NCI-H345 treated with DMSO at 0.1 percent for 48 hours (cell line): ENCODE results near the gene SPC25.
"Not testable (repeated sequence)": the region's sequence is repeated elsewhere in the genome, so short reads cannot be mapped to it uniquely, and the experiment has no call there.

Experiments
- DNase-seq: peaks from one replicate; lab custom pipeline; 2025; ENCODE audit not compliant: unreplicated experiment; lab: John Stamatoyannopoulos, UW

The SPC25 gene

DNA sequence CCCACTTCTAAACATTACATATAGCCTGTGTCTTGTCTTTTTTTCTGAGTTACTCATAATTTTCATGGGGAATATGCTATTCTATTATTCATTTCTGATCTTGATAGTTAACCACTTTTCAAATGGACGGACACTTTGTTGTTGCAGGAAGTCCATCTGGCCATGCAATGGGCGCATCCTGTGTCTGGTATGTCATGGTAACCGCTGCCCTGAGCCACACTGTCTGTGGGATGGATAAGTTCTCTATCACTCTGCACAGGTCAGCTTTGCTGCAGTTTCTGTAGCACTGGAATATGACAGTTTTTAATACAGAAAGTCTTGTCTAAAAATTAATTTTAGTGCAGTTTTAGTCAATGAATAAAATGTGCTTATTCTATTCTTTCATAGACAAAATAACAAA is 14.1 kb upstream of the SPC25 start:
- DNase-seq = no peak

DNA sequence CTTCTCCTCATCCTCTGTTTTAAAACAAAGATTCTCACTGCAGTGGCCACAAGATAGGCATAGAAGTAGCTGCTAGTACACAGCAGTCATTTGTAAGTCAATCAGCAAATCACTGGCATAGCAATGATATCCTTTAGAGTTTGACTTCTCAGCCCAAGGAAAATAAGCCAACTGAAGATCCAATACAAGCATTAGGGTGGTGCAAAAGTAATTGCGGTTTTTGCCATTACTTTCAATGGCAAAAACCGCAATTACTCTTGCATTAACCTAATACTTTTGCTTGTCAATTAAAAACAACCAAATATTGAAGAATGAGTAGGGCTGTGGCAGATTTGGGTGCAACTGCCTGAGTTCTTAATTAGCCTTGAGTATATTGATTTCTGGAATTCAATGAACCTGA is 13.7 kb upstream of the SPC25 start:
- DNase-seq = no peak

DNA sequence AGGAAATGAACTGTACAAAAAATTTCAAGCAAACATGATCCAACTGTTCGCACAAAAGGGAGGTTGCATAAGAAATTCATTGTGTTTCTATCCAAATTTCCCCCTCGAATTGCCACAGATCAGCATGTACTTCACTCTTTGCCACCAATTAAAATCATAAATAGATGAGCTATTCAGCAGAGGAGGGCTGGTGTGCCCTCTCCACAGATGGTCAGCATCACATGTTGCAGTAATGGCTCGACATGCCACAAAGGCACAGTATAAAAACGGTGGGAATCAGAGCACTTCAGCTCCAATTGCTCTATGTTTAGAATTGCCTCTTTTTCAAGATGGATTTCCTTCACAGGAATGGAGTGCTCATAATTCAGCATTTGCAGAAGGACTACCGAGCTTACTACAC is 10.8 kb upstream of the SPC25 start, which contains the start of gene G6PC2:
Gene G6PC2, plus strand, starts transcription at position 289 of the 400 bp plus-strand sequence. Its CDS starts 41 bp downstream, at position 330.
- no peak for DNase-seq

DNA sequence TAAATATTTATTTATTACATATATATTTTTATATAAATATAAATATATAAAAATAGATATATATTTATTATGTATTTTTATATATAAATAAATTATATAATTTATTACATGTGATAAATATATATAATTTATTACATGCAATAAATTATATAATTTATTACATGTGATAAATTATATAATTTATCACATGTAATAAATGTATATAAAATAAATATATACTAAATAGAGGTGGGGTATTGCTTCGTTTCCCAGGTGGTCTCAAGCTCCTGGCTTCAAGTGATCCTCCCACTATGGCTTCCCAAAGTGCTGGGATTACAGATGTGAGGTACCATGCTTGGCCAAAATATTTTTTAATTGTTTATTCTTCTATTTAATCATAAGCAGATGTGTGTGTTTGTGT is 7.2 kb upstream of the SPC25 start:
- no peak for DNase-seq

DNA sequence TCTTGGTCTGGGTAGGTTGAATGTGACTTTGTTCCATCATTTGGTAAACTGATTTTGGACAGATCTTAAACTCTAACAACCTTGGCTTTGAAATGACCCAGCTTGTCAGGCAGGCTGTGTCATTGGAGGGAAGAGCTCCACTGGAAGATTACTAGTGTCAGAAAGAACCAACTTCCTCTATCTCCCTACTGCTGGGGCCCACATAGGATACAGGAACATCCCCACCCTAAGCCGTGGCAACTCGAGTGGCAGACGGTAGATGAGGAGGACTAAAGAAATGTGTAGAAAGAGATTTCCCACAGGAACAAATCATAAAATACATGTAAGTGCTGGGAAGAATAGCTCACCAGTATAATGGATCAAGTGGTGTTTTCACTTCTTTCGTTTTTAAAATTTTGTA is 6.6 kb upstream of the SPC25 start:
- no peak for DNase-seq

DNA sequence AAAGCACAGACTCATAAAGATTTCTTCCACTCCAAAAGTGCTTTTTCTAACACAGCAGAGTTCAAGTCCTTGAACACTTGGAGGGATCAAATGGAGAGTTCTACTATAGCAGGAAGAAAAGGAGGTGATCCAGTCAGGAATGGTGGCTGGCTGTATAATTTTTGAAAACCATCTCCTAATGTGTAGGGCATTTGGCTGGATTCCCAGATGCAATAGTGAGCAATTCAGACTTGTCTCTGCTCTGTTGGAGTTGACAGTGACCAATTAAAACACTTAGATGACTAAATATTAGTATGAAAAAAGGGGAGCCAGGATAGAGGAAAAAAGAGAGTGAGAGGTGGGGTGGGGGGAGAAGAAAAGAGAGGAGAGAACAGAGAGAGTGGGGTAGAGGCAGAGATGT is 5.5 kb upstream of the SPC25 start:
- no peak for DNase-seq

DNA sequence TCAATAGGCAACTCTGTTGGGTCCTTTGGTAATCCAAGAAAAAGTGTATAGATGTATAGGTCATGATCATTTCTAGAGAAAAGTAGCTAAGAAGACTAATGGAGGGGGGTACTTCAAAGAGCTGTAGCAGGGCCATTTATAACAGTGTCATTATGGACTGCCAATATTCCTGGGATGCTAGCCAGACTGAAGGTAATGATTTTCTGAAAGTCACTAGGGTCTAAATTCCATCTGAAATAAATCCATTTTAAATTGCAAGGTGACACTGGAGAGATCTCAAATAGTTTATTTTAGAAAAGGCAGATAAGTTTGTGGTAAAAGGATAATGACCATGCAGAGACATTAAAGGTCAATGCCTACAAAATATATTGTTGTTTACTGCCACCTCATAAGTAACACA is 4.5 kb upstream of the SPC25 start:
- DNase-seq = no peak

DNA sequence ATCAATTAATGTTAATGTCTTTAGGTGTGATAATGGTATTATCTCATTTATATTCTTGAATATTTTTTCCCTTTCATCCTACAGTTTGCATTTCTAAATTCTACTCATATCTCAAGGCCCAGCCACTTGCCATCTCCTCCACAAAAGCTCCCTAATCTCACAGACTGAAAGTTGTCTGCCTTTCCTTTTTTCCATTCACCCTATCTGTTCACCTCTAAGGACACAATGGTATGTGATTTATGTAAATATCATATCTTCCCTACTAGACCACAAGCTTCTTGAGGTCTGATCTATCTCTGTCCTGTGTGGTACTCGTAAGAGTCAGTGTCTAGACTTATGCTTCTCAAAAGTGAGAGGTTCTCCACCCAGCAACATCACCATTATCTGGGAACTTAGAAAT is 3.9 kb upstream of the SPC25 start:
- no peak for DNase-seq

DNA sequence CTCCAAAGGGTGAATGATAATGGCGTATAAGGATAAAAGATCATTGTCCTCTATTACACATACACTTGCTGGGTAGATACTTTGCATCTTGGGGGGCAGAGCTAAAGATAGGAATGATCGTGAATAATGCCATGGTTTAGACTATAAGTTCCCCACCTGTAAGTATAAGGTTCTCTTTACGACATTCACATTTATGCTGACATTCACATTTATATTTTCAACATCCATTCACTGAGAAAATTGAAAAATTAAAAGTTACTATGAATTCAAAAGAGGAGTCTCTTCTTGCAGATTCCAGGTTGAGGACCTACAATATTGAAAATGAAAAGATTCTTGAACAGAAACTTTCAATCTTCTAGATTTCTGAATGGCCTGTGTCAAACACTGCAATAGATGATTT is 2.1 kb upstream of the SPC25 start:
- DNase-seq = no peak

DNA sequence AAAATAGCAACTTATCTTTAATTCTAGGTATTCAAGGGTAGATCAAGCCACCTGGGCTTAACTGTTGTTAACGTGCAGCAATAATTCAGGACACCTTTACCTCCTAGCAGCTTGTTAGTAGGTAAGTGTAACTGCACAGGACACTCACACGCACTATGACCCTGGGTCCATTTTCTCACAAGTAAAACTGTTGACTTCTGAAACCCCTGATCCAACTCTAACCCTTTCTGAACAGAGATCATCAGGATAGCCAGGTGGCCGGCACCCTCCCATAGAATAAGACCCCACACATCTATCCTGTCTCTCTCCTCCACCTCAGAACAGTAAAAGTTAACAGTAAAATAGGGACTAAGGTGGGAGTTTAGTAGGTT is 610 bp downstream of the SPC25 start:
- DNase-seq = no peak

DNA sequence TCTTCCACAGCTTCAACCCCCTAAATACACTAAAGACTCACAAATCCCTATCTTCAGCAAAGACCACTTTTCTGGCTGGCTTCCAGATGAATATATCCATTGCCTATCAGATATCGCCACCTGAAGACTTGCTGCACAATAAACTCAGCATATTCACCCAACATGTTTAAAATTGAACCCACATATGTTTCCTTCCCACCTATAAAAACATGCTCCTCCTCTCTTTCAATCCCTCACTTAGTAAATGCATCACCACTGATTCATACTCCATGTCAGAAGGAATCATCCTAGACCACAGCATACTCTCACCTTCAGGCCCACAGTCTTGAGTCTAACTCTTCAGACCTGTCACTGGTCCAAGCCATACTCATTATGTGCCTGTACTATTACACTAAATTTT is 5.3 kb downstream of the SPC25 start:
- no peak for DNase-seq

DNA sequence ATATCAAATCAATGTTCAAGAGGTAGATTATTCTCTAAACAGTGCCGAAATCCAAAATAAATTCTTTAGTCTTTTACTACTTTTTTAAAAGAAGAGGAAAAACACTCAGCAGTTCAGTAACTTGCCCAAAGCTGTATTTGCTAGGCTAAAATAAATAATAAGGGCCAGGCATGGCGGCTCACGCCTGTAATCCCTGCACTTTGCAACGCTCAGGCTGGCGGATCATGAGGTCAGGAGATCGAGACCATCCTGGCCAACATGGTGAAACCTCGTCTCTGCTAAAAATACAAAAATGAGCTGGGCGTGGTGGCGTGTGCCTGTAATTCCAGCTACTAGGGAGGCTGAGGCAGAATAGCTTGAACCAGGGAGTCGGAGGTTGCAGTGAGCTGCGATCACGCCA is 8.1 kb downstream of the SPC25 start:
- not testable (repeated sequence) for DNase-seq

DNA sequence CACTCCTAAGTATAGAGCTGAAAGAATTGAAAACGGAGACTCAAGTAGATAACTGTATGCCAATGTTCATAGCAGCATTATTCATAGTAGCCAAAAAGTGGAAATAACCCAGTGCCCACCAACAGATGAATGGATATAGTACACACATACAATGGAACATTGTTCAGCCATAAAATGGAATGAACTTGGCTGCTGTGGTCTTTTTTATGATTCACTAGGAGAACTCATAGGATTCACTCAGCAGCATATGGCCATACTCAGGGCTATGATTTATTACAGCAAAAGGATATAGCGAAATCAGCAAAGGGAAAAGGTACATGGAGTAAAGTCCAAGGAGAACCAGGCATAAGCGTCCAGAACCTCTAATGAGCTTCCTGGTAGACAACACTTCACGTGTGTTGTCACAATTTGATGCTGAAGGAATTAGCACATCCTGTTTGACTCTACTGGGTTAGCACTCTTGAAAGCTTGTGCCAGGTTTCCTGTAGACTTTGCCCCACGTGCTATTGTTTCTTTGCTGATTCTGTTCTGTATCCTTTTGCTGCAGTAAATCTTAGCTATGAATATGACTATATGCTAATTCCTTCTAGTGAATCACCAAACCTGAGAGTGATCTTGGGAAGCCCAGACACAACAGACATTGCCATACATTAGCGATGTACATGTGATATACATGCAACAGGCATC is 15.7 kb downstream of the SPC25 start:
- DNase-seq = no peak

DNA sequence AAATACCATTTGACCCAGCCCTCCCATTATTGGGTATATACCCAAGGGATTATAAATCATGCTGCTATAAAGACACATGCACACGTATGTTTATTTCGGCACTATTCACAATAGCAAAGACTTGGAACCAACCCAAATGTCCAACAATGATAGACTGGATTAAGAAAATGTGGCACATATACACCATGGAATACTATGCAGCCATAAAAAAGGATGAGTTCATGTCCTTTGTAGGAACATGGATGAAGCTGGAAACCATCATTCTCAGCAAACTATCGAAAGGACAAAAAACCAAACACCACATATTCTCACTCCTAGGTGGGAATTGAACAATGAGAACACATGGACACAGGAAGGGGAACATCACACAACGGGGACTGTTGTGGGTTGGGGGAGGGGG is 19.4 kb downstream of the SPC25 start:
- not testable (repeated sequence) for DNase-seq

DNA sequence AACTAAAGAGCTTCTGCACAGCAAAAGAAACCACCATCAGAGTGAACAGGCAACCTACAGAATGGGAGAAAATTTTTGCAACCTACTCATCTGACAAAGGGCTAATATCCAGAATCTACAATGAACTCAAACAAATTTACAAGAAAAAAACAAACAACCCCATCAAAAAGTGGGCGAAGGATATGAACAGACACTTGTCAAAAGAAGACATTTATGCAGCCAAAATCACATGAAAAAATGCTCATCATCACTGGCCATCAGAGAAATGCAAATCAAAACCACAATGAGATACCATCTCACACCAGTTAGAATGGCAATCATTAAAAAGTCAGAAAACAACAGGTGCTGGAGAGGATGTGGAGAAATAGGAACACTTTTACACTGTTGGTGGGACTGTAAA is 19.9 kb downstream of the SPC25 start:
- DNase-seq = not testable (repeated sequence)

DNA sequence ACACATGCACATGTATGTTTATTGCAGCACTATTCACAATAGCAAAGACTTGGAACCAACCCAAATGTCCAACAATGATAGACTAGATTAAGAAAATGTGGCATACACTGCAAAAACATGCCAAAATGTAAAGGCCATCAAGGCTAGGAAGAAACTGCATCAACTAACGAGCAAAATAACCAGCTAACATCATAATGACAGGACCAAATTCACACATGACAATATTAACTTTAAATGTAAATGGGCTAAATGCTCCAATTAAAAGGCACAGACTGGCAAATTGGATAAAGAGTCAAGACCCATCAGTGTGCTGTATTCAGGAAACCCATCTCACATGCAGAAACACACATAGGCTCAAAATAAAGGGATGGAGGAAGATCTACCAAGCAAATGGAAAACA is 23.1 kb downstream of the SPC25 start:
- not testable (repeated sequence) for DNase-seq

DNA sequence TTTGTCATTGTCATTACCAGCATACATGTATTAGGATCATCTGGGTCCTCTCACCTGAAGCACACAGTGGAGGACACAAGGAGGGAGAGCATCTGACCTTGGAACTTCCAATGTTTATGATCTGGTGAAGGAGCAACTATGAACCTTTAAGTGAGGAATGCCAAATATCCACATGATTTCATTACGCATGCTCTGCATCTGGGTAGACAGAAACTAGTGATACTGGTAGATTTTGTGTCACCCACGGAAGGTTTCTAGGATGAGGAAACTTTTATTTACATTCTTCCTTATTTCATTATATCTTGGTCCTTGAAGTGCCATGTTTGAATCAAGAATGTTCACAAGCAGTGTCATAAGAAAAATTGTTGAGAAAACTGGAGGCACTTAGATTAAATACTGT is 32.1 kb downstream of the SPC25 start:
- DNase-seq = no peak

DNA sequence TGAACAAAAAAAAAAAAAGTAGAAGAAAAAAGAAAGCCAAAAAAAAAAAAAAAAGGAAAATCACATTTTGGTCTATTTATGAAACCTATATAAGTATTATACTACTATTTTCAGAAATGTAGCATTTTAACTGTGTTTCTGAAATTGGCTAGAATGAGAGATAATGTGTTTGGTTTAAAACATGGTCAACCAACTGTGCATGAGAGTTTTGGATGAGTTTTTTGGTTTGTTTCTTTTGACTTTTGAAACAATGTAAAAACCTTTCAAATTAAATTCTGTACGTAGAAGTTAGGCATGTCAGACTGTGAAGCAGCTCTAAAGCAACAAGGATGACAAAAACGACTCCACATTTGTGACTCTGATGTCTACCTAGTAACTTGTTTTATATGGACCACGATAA is 34.6 kb downstream of the SPC25 start:
- no peak for DNase-seq

DNA sequence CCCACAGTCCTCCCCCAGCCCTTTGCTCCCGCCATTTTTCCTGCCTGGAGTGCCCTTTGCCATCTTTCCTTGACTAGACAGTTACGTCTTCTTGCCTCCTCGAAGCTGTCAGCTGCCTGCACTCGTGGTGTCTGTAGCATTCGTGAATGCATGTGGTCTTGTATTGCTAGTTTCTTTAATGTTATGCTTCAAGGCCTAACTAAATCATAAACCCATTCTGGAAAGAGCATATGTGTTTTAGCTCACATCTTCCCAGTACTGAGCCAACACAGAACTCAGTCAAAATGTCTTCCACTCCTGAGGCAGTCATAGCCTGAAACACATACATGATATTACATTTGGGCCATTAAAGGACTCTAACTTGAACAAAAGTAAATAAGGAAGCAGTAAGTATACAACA is 35.6 kb downstream of the SPC25 start:
- no peak for DNase-seq

DNA sequence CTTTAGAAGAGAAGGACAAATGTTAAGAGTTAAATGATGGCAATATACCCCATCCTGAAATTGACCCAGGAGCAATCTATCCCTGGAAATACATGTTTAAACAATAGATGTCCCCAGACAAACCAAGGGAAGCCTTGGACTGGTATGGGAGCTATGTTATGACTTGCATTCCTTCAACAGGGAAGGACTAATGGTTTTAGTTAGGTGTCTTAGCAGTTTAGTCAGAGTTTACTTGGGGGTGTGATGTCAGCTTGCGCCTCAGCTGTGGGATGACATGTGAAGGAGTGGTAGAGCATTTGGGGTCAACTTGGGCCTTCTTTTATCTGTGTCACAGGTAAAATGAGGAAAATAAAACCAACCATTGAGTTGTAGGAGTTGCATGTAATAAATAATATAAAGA is 36.8 kb downstream of the SPC25 start:
- DNase-seq = no peak

DNA sequence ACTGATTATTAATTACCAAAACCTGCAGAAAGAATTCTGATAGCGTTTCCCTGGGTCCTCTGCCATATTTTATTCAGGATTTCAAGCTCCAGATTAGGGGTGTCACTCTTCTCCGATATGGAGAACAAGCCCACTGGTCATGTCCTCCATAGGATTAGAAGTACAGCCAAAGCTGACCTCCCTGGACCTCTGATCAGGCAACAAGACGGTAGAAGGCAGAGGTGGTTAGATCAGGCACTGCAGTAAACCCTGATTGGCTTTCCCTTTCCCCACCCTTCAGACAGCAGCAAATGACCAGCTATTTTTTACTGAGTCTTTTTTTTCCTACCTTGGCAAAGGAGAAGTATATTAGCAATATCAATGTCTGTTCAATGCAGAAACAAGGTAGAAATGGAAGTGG is 37.7 kb downstream of the SPC25 start:
- DNase-seq = no peak

DNA sequence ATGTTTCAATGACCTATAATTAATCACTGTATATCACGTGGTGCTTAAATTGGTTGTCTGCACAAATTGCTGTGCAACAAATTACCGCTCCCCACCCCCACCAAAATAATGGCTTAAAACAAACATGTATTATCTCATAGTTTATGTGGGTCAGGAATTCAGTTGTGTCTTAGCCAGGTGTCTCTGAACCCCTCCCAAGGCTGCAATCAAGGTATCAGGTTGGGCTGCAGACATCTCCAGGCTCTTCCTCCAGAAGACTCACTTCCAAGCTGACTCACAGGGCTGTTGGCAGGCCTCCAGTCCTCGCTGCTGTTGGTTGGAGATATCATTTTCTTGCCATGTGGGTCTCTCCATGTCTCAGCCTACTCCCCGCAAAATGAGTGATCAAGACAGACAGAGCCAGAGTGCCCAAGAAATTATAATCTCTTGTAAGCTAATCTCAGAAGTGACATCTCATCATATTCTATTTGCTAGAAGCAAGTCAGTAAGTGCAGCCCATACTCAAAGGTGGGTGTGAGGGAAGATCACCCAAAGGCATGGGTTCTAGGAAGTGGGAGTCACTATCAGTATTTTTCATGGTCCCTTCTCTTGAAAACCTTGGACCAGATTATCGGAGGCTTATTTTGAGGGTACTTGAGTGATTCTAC is 38.4 kb downstream of the SPC25 start:
- no peak for DNase-seq

DNA sequence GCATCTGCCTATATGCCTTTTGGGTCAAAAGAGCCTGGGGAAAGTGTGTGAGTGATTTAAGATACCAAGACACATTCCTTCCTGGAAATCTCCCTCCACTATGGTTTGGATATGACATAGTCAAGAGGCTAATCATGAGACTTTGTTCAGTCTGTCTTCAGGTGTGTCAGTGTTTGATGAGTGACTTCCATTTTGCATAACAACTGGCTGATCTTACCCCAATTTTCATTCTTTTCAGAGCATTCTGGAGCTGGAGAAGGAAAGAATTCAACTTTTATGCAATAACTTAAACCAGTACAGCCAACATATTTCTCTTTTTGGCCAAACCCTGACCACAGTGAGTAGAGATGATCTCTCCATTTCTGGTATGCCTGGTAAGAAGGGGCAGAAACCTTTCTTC is 39.4 kb downstream of the SPC25 start:
- DNase-seq = no peak
